GM10266 (cell line): ENCODE measurements around the gene OR7G2.

Experiments
- DNase-seq: peaks from one replicate; pipeline ENCODE4 v3.0.0; 2012; ENCODE audit errors: extremely low spot score
- CTCF ChIP-seq: IDR thresholded peaks from 2 replicates; pipeline ENCODE4 v1.5.1; 2012; ENCODE audit warnings: mild to moderate bottlenecking, low read depth; ENCODE audit not compliant: control insufficient read depth, insufficient read depth; ENCODE audit errors: missing control alignments

Gene OR7G2

DNA sequence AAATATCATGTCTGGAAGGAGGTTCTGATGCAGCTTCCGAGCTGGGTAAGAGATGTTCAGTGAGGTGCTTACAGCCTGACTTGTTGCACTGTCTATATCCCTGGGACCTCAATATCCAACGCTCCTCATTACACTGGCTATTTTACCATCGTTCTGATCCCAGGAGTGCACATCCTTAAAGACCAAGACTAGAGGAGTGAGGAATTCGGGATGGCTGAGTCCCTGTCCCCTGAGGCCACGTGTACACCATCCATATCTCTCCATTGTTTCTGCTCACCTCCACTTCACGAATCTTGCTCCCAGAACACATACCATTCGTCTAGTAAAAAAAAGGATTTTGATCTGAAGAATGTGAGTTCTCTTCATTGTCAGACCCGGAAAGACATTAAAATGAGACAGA, at the start of gene OR7G2:
Gene OR7G2, minus strand, starts transcription at position 101 of the 400 bp plus-strand sequence. CDS start 4,232 bp downstream, outside the sequence.
- TF ChIP-seq CTCF, result no peak
- DNase-seq, result no peak

DNA sequence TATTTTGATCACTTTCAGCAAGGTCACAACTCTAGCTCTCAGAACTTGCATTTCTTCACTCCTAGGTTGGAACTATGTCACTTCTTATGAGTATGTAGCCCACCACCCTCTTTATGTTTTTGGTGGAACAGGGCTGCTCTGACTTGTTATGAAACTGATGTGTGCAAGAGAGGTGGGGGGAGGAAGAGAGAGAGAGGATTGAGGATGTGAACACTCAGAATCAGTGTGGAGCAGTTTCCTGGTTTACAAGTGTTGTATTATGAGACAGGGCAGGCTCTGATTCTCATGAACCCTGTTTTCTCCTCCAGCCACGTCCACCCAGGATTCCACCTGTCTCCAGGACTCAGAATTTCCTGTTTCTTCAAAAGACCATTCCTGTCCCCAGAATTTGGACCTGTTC, 49.0 kb upstream of the OR7G2 start:
- DNase-seq, result no peak
- no peak for TF ChIP-seq CTCF

DNA sequence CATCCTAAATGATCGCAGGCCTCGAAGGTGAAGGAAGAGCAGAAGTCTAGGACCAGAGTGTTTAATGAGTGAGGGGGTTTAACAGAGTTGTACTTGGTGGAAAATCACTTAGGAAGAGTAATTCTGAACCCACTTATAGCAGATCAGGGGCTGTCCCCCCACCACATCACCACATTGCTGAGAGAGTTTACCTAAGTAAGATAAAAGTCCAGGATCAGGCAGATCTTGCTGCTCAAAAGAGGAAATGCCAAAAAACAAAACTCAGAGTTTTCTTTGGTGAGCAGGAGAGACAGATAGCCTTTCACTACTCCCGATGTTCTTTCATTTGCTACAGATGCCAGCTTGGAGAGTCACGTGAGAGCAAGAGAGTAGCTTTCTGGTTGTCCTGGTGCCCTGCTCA, 48.3 kb upstream of the OR7G2 start:
- DNase-seq, result no peak
- TF ChIP-seq CTCF, result no peak

DNA sequence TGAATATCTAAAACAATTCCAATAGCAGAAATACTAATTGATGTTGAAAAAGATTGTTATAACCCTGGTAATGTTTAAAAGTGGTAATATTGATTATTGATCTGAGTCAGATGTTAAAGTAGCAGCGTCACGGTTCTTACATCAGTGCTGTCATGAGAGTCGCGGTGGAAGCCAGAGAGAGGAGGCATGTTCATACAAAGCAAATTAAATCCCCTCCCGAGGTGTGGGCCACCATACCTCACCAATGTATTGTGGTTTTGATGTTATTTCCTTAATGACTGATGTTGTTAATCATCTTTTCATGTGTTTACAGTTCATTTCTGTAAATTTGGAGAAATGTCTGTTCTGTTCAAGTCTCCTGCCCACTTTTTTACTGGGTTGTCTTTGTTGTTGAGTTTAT, 44.1 kb upstream of the OR7G2 start:
- no peak for DNase-seq
- TF ChIP-seq CTCF, result no peak

GRCh38 chr19:9150650-9151049, 43.4 kb upstream of the OR7G2 start:
- DNase-seq, result no peak
- TF ChIP-seq CTCF, result no peak

GRCh38 chr19:9149997-9150396, 42.7 kb upstream of the OR7G2 start:
- TF ChIP-seq CTCF, result no peak
- no peak for DNase-seq

DNA sequence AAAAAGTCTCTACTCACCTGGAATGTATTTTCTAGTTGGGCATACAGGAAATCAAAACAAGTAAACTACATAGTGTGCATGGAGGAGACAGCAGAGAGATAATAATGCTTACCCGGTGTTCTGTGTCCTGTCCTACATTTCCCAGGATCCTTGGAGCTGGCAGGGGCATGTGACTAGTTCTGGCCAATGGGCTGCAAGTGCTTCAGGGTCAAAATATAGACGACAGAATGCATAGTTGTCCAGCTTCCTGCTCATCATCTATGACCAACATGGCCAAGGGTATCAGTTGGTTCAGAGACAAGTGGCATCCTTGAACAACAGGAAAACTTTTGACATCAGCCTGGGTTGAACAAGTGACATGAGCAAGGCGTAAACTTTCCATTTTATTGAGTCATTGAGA, 41.4 kb upstream of the OR7G2 start:
- no peak for DNase-seq
- TF ChIP-seq CTCF, result no peak
